Tibial nerve (tissue), 4 donors: ENCODE results near the gene ACTL10.

Experiments
- CTCF ChIP-seq, 5 experiments: fragments of 200-600 bp in 3 of 5; fragments of 450-650 bp in 2 of 5; sonication (generic) in 3 of 5; IDR thresholded peaks; one replicate each; pipeline ENCODE4 v1.5.1; 2016 to 2019; ENCODE audit warnings: antibody characterized with exemption in 5 of 5, mild to moderate bottlenecking in 3 of 5, moderate library complexity in 2 of 5
- EP300 ChIP-seq, 2 donors: sonication (generic); formaldehyde crosslinking; IDR thresholded peaks; one replicate each; pipeline ENCODE4 v1.6.1; 2017; ENCODE audit warnings: antibody characterized with exemption in 2 of 2, mild to moderate bottlenecking in 1 of 2
- POLR2A ChIP-seq, 2 donors: fragments of 450-650 bp; IDR thresholded peaks; one replicate each; pipeline ENCODE4 v1.6.1; 2017; ENCODE audit warnings: antibody characterized with exemption in 2 of 2, mild to moderate bottlenecking in 2 of 2, moderate library complexity in 2 of 2

DNA sequence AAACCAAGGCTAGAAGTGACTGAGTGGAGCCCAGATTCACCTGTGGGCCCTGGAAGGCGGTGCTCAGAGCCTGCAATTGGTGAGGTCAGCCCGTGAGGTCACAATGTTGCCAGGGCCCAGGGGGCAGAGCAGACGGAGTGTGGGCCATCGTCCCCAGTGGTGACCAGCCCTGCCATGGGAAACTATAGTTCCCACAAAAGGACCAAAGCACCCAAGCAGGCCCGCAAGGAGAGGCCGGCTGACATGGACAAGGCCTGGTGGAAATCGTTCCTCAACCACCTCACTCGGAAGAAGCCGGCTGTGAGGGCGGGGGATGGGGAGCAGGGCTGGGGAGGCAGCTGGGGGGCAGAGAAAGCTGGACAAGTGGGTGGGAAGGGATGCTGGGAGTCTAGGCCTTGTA is 4.6 kb upstream of the ACTL10 start, which contains the start of gene C20orf144:
- TF ChIP-seq CTCF (IDR thresholded peaks at IDR 0.05) (no peak), POLR2A (IDR thresholded peaks at IDR 0.05) (no peak), EP300 (IDR thresholded peaks at IDR 0.05) (no peak)
